Right lobe of liver (tissue), 4 donors: ENCODE results near the gene HHLA2.

Experiments used
- POLR2A ChIP-seq: fragments of 450-650 bp; IDR thresholded peaks from one replicate; pipeline ENCODE4 v1.6.1; 2017; ENCODE audit warnings: antibody characterized with exemption, mild to moderate bottlenecking
- TF ChIP-seq, protein P1 (sequence below), 4 donors: fragments of 200-600 bp in 3 of 4; fragments of 450-650 bp in 1 of 4; IDR thresholded peaks; one replicate each; pipeline versions ENCODE4 v1.5.1 to v1.8.0; 2016 to 2022; ENCODE audit warnings: antibody characterized with exemption in 4 of 4, mild to moderate bottlenecking in 2 of 4
- donor health status: DM: no; HTN: no; CAD: no.
- donor health status: DM: no; HTN: no; CAD: no.
- donor health status: DM: no; HTN: yes; CAD: no.

DNA sequence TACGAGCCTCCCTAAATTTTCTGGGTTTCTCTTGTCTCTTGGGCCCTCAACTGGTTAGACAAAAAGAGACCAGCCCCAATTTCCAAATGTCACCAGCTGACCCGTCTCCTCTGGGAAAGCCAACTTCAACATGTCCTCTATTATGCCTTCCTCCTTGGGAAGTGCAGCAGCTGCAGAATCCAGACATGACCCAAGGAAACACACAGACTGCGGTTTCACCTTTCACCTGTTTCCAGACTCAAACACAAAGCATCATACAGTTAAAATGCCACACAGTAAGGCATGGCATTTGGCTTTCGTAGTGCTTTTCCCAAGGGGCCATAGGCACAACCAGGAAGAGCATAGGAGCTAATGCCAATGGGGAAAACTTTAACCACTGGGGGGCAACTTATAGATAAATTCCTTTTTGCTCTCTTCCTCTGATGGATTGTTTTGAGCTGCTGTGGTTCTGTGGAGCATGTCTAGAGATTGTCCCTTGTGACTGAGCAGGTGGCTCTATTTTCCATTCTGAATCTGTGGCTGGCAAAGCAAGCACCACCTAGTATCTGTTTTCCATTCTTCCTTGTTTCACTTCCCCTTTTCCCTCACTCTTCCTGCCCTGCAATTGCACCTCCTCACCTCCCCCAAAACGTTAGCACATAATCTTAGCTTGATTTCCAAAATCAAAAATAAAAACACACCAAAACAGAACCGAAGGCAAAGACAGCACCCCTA, 49.3 kb downstream of the HHLA2 start:
- TF ChIP-seq, protein P1, sequence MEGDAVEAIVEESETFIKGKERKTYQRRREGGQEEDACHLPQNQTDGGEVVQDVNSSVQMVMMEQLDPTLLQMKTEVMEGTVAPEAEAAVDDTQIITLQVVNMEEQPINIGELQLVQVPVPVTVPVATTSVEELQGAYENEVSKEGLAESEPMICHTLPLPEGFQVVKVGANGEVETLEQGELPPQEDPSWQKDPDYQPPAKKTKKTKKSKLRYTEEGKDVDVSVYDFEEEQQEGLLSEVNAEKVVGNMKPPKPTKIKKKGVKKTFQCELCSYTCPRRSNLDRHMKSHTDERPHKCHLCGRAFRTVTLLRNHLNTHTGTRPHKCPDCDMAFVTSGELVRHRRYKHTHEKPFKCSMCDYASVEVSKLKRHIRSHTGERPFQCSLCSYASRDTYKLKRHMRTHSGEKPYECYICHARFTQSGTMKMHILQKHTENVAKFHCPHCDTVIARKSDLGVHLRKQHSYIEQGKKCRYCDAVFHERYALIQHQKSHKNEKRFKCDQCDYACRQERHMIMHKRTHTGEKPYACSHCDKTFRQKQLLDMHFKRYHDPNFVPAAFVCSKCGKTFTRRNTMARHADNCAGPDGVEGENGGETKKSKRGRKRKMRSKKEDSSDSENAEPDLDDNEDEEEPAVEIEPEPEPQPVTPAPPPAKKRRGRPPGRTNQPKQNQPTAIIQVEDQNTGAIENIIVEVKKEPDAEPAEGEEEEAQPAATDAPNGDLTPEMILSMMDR (IDR thresholded peaks at IDR 0.05) = no peak
- TF ChIP-seq POLR2A = no peak
